Measurements from ENCODE around the gene BAIAP2. TPM values are rescaled to one million over a fixed set of nuclear protein-coding genes. Genes with fewer than 3 reads are reported as not detected.
A peak's percentile ranks its signal among the peaks of the same experiment; 100 is the strongest.

Gene BAIAP2
- total RNA-seq, 1 experiment from 2014 or later = 58.0 TPM

DNA sequence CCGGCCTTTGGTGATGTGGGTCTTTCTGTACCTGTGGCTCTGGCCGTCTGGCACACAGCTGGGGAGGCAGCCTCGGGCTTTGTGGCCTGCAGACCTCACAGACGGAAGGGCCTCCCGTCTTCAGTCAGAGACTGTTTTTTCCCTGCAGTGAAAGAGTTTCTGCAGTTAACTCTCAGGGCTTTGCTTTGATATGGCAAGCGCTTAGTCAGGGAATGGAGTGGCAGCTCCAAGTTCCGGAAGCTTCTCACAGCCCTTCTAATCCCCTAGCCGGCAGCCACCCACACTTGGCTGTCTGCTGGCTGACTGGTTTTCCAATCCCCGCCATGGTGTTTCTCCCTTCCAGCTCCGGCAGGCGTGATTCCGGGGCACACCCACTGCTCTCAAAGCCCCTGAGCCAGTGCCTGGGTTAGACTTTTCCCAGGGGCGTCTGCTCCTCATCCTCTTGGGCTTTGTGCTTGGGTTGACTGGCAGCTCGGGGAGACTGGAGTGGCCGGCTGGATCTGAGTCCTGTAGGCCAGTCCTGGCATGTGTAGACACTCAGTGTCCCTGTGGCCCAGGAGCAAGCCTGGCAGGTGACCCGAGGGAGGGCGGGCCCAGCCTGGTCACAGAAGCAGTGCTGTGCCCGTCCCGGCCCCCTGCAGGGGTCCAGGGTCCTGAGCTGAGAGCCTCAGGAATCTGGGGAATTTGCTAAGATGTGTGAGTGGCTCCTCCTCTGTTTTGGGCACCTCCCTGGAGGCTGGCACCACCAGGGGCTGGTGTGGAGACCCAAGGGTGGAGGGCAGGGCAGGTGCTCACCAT is 29.9 kb downstream of the BAIAP2 start:
- peak; percentile 28 for DNase-seq
- Mint-ChIP-seq H3K9me3 (ENCODE audit: low read depth, unreplicated experiment) (no peaks in the 10 kb centered on the region), H3K36me3 (ENCODE audit: insufficient read depth, unreplicated experiment) (peaks cover 16% of the 10 kb centered on the region), H3K27me3 (ENCODE audit: unreplicated experiment) (no peaks in the 10 kb centered on the region), H3K4me3 (ENCODE audit: low read depth, unreplicated experiment) (no peak overlapping the region), H3K27ac (ENCODE audit: unreplicated experiment) (no peak overlapping the region), H3K4me1 (ENCODE audit: low read depth, unreplicated experiment) (peaks cover 21% of the 10 kb centered on the region)
- intact Hi-C loops (cut with micrococcal nuclease; ENCODE audit: unreplicated experiment) = no loop called here
- no peak for TF ChIP-seq CTCF (IDR thresholded peaks at IDR 0.05; ENCODE audit: unreplicated experiment)
- no TSS peak for BruUV-seq (replicated peaks)
- CTCF ChIA-PET = interaction anchor here (1.2 to 1.3 kb wide), 3 partner anchors 9 to 37 kb away, joined by 3 to 4 read pairs (median 4); no protein-coding TSS in a partner anchor

- CTCF ChIA-PET = interaction anchor here (1.2 to 1.3 kb wide), 4 partner anchors 10 to 36 kb away, joined by 3 to 4 read pairs (median 4); no protein-coding TSS in a partner anchor
- H3K4me1 Mint-ChIP-seq (ENCODE audit: low read depth, unreplicated experiment) = peaks cover 21% of the 10 kb centered on the region
- no peaks in the 10 kb centered on the region for H3K27me3 Mint-ChIP-seq (ENCODE audit: unreplicated experiment)
- no peaks in the 10 kb centered on the region for H3K9me3 Mint-ChIP-seq (ENCODE audit: low read depth, unreplicated experiment)
- H3K27ac Mint-ChIP-seq (ENCODE audit: unreplicated experiment) = no peak overlapping the region
- peaks cover 22% of the 10 kb centered on the region for H3K36me3 Mint-ChIP-seq (ENCODE audit: insufficient read depth, unreplicated experiment)
- no peak for TF ChIP-seq CTCF (IDR thresholded peaks at IDR 0.05; ENCODE audit: unreplicated experiment)
- intact Hi-C loops (cut with micrococcal nuclease; ENCODE audit: unreplicated experiment) = no loop called here
- BruUV-seq (replicated peaks) = no TSS peak
- H3K4me3 Mint-ChIP-seq (ENCODE audit: low read depth, unreplicated experiment) = no peak overlapping the region
- no peak for DNase-seq
Measured at GRCh38 chr17:81065500-81065899, 30.5 kb downstream of the BAIAP2 start.

DNA sequence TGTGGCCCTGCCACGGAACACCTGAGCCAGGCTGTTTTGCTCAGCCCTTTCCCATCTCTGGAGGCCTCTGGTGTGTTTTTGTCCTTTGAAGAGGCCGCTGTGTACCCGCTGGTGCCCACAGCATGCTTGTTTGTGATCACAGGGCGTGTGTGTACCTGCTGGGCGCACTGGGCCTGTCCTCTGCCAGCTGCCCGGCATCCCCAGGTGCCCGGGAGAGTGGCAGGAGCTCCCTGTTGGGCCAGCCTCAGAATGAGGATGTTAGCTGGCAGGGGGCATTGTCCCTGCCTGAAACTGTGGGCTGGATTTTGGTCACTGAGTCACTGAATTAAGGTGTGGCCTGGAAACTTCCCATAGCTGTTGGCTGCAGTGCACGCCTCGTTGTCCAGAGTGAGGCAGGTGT is 31.1 kb downstream of the BAIAP2 start:
- no peak for TF ChIP-seq CTCF (IDR thresholded peaks at IDR 0.05; ENCODE audit: unreplicated experiment)
- peaks cover 28% of the 10 kb centered on the region for H3K36me3 Mint-ChIP-seq (ENCODE audit: insufficient read depth, unreplicated experiment)
- DNase-seq = peak; percentile 62
- intact Hi-C loops (cut with micrococcal nuclease; ENCODE audit: unreplicated experiment) = no loop called here
- no peak overlapping the region for H3K27ac Mint-ChIP-seq (ENCODE audit: unreplicated experiment)
- H3K4me3 Mint-ChIP-seq (ENCODE audit: low read depth, unreplicated experiment) = no peak overlapping the region
- no TSS peak for BruUV-seq (replicated peaks)
- H3K4me1 Mint-ChIP-seq (ENCODE audit: low read depth, unreplicated experiment) = peaks cover 21% of the 10 kb centered on the region
- H3K9me3 Mint-ChIP-seq (ENCODE audit: low read depth, unreplicated experiment) = no peaks in the 10 kb centered on the region
- no peaks in the 10 kb centered on the region for H3K27me3 Mint-ChIP-seq (ENCODE audit: unreplicated experiment)
- CTCF ChIA-PET = interaction anchor here (1.0 to 1.3 kb wide), 4 partner anchors 10 to 35 kb away, joined by 3 to 4 read pairs (median 3); no protein-coding TSS in a partner anchor

DNA sequence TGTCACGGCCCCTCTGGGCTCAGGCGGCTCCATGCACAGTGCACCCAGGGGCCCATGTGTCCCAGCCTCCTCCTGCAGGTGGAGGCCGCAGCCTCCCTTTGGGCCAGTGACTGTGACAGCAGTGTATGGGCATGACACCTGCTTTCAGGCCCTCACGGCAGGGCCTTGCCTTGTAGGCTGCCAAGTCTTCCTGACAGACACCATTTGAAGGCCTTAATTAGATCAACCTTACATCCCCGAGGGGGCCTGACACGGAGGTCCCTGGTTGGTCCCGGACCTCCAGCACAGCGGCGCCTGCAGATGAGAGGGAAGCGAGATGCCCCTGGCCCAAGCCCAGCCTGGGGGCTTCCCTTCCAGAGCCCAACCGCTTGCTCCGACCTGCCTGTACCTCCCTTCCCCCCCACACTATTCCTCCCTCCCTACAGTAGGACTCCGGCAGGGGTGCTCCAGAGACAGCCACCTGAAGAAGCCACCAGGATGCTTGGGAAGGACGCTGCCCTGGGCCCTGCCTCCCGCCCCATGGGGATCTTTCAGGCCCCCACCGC is 31.9 kb downstream of the BAIAP2 start:
- Mint-ChIP-seq H3K4me3 (ENCODE audit: low read depth, unreplicated experiment) (no peak overlapping the region), H3K27ac (ENCODE audit: unreplicated experiment) (no peak overlapping the region), H3K9me3 (ENCODE audit: low read depth, unreplicated experiment) (no peaks in the 10 kb centered on the region), H3K4me1 (ENCODE audit: low read depth, unreplicated experiment) (peaks cover 22% of the 10 kb centered on the region), H3K27me3 (ENCODE audit: unreplicated experiment) (no peaks in the 10 kb centered on the region), H3K36me3 (ENCODE audit: insufficient read depth, unreplicated experiment) (peaks cover 31% of the 10 kb centered on the region)
- no peak for DNase-seq
- no TSS peak for BruUV-seq (replicated peaks)
- intact Hi-C loops (cut with micrococcal nuclease; ENCODE audit: unreplicated experiment) = no loop called here
- TF ChIP-seq CTCF (IDR thresholded peaks at IDR 0.05; ENCODE audit: unreplicated experiment) = no peak
- CTCF ChIA-PET = interaction anchor here (1.0 to 1.2 kb wide), 2 partner anchors 17 to 29 kb away, joined by 3 read pairs; no protein-coding TSS in a partner anchor
